ENCODE measurements around the gene ST6GALNAC4.
A peak's percentile ranks its signal among the peaks of the same experiment; 100 is the strongest.

Gene ST6GALNAC4, protein sequence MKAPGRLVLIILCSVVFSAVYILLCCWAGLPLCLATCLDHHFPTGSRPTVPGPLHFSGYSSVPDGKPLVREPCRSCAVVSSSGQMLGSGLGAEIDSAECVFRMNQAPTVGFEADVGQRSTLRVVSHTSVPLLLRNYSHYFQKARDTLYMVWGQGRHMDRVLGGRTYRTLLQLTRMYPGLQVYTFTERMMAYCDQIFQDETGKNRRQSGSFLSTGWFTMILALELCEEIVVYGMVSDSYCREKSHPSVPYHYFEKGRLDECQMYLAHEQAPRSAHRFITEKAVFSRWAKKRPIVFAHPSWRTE

DNA sequence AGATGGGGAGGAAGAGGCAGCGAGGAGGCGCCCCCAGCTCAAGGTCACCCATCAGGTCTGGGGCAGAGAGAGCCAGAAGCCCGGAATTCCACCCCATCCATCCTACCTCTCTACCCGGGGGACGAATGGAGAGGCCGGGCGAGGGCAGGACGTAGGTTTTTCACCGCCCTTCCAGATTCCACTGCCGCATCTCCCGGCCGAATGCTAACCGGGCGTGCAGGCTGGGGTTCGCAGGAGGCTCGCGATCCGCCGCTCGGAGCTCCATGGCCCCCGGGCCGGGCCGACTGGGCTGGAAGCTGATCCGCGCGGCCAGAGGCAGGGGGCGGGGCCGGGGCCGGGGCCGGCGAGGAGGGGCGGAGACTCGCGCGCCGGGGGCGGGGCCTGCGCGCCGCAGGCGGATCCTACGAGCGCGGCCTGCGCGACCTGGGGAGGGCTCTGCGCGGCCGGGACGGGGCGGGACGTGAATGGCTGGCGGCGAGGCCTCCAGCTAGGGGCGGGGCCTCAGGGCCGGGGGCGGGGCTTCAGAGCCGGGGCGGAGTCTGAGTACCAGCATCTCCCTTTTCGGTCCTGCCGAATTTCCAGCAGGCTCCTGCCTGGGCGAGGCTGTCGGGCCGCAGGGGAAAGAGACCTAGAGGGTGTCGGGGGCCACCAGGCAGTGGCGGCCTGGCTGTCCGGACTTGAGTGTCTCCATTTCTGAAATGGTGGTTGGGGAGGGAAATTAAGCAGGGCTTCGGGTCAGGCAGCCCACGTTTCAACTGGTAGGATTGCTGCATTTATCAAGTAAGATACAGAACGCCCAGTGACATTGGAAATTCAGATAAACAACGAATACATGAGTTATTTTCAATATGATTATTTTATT lies at the start of gene ST6GALNAC4:
Gene ST6GALNAC4 (minus strand): TSS at position 322 of the 862 bp plus-strand sequence. CDS start 622 bp downstream, outside the sequence.
- DNase-seq (ENCODE audit: low read depth, low spot score): peak; percentile 98

DNA sequence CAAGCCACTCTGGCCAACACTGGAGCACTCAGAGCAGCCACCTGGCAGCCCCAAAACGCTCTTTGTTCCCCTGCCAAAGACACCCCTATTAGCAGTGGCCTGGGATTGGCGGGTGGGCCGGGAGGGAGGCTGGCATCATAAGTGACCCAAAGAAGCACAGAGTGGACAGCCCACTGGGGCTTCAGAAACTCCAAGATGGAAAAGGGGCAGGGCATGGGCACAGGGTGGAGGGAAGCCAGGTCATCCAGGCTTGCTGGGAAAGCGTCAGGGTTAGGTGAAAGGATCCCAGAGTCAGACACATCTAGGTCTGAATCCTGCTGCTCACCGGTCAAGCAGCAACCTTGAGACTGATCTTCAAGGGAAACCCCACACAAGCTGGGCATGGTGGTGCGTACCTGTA lies 49.1 kb upstream of the ST6GALNAC4 start:
- DNase-seq (ENCODE audit: low read depth, low spot score): no peak

- DNase-seq (ENCODE audit: low read depth, low spot score): no peak
These were observed 46.7 kb upstream of the ST6GALNAC4 start for GRCh38 chr9:127963359-127964064.

GRCh38 chr9:127963041-127963358 lies 46.2 kb upstream of the ST6GALNAC4 start:
- no peak for DNase-seq (ENCODE audit: low read depth, low spot score)

- DNase-seq (ENCODE audit: low read depth, low spot score): no peak
These were observed 45.4 kb upstream of the ST6GALNAC4 start for GRCh38 chr9:127962278-127962677.

GRCh38 chr9:127961613-127962155 lies 44.8 kb upstream of the ST6GALNAC4 start:
- no peak for DNase-seq (ENCODE audit: low read depth, low spot score)

- no peak for DNase-seq (ENCODE audit: low read depth, low spot score)
These were observed 44.3 kb upstream of the ST6GALNAC4 start for GRCh38 chr9:127961155-127961490.

DNA sequence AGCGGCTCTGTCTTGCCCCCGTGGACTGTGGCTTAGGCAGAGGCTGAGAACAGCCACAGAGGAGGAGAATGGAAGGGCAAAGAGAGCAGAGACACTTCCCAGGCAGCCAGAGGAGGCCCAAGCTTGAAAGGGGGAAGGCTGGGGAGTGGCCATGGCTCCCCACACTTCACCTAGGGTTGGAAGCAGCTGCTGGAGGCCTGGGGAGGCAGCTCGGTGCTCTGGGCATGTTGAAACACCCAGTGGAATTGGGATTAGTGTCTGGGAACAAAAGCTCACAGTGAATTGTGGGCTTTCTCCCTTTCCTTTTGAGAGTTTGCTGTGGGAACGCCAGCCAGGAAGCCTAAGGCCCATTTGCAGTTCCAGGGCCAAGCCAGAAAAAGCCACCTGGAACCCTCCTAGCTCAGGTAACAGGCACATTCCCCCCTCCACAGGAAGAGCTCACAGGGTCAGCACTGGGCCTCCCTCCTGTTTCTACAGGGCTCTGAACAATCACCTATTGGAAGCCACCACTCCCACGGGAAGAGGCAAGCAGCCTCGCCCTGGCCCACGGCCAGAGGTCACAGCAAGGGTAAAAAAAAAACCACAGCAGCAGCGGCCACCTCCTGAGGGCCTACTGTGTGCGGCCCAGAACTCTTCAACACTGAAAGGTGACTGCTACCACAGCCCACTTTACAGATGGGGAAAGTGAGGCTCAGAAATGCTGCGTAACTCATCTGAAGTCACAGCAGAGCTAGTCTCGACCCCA lies 43.7 kb upstream of the ST6GALNAC4 start:
- no peak for DNase-seq (ENCODE audit: low read depth, low spot score)

DNA sequence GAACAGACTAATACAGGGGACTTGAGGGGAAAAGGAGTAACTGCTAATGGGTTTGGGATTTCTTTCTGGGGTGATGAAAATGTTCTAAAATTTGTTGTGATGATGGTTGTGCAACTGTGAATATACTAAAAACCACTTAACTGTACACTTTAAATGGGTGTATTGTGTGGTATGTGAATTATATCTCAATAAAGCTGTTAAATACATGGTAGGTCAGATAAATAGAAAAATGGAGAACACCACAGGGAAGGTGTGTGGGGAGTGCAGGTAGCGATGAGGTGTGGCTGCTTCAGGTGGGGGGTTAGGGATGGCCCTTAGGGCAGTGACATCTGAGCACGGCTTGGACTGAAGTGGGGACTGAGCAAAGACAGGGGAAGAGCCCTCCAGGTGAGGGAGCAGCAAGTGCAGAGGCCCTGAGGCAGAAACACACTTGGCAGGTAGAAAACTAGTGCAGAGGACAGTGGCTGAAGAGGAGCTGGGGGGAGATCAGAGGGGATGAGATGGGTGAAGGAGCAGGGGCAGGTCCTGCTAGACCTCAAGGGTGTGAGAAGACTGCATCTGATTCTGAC lies 43.1 kb upstream of the ST6GALNAC4 start:
- DNase-seq (ENCODE audit: low read depth, low spot score): no peak

DNA sequence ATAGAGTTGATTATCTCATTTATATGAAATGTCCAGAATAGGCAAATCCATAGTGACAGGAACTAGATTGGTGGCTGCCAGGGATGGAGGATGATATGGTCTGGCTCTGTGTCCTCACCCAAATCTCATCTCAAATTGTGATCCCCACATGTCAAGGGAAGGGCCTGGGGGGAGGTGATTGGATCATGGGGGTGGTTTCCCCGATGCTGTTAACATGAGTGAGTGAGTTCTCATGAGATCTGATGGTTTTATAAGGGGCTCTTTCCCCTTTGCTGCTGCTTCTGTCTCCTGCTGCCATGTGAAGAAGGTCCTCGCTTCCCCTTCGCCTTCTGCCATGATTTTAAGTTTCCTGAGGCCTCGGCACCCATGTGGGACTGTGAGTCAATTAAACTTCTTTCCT lies 42.6 kb upstream of the ST6GALNAC4 start:
- no peak for DNase-seq (ENCODE audit: low read depth, low spot score)

DNA sequence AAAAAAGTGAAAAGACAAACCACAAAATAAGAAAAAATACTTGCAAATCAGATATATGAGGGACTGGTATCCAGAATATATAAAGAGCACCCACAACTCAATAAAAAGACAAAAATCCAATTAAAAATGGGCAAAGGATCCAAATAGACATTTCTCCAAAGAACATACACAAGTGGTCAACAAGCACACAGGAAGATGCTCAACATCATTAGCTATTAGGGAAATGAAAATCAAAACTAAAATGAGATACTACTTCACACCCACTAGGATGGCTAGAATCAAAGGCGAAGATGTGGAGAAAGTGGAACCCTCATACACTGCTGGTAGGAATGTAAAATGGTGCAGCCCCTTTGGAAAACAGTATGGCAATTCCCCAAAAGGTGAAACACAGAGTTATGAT lies 41.9 kb upstream of the ST6GALNAC4 start:
- DNase-seq (ENCODE audit: low read depth, low spot score): no peak

DNA sequence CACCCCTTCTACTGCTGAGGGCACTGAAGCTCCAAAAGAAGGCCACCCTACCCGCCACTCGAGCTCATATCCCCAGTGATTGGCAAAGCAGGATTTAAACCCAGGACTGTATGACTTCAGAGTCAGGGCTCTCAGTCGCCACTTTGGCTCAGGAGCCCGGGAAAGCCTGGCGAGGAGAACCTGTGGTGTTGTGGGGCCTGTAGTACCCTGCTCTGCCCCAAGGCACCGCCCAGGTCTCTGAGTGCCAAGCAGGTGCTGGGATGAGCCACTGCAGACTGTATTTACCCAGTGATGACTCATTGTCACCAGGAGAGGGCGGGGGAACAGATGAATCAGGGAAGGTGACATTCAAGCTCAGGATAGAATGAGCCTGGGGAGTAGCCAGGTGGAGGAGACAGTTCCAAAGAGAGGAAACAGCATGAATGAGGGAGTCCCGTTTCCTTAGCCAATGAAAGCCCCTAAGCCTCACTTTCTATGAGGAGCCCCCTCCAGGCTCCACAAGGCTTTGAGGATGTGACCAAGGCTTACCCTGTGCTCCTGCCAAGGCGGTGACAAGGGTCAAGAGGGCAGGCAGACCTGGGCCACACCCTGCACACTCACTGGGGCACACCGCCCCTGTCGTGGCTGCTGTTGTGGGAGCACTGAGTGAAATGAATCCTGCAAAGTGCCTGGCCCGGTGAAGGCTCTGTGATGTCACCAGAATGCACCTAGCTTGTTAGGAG lies 38.6 kb upstream of the ST6GALNAC4 start:
- DNase-seq (ENCODE audit: low read depth, low spot score): no peak

GRCh38 chr9:127954831-127955293 lies 38.0 kb upstream of the ST6GALNAC4 start:
- DNase-seq (ENCODE audit: low read depth, low spot score): no peak

DNA sequence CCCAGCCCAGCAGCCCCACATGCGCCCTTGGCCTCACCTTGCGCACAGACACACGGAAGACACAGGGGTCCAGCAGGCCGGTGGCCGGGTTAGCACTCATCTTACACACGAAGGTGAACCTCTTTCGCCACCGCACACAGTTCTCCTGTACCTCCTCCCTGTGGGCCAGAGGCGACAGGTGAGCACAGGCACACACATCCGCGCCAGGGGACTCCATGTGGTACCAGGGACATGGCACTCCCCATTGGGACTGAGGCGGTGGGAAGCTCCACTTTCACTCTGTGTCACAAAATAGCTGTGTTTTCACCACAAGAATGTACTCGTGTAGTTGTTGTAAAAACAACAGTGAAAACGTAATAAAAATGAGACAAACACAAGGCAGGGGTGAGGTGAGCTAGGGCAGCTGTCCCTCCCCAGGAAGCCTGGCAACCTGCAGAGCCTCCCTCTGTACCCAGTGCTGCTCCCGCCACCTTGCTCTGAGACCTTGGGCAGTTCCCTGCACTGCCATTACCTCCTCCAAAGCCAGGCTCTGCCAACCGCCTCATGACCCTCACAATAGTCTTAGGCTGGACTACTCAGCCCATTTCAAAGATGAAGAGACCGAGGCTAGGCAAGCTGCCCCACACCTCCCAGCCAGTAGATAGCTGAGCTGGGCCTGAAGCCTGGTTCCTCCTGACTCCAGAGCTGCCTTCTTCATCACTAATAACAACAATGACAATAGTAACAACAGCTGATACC lies 37.1 kb upstream of the ST6GALNAC4 start:
- DNase-seq (ENCODE audit: low read depth, low spot score): no peak

- no peak for DNase-seq (ENCODE audit: low read depth, low spot score)
These were observed 36.3 kb upstream of the ST6GALNAC4 start for GRCh38 chr9:127953154-127953553.

GRCh38 chr9:127950513-127951289 lies 33.9 kb upstream of the ST6GALNAC4 start:
- DNase-seq (ENCODE audit: low read depth, low spot score): peak; percentile 56

DNA sequence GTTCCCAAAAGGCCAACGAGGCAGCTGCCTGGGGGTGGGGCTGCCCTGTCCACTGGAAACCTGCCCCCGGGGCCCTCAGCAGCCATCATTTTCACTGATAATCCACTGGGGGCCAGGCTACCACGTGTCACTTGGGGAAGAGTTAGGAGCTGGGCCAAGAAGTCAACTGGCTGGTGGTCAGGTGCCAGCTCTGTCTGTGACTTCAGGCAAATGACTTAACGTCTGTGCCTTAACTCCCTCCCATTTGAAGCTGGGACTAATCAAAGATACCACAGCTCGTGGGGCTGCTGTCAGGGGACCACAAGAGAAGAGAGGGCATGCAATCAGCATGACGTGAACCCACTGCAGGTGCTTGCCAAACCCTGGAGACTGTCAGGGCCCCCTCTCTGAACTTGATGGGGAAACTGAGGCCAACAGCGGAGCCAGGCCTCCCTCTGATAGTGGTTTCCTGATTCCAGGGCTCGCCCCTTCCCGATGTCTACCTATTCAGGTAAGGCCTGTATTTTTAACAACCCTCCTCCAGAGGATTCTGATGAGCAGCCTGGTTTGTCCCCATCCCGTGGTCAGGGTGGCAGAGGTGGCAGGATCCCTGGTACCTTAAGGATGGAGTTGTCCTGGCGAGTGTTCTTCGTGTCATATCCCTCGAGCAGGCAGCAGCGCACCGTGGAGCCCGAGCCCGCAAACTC lies 33.1 kb upstream of the ST6GALNAC4 start:
- no peak for DNase-seq (ENCODE audit: low read depth, low spot score)
